Brain microvascular endothelial cell (primary cell): ENCODE data around the gene S100A3.
"Not testable (repeated sequence)": the region's sequence is repeated elsewhere in the genome, so short reads cannot be mapped to it uniquely, and the experiment has no call there.

Source experiments
- DNase-seq: peaks from one replicate; pipeline ENCODE4 v3.0.0-alpha.2; 2020
- H3K27ac ChIP-seq: fragments of 250-450 bp; sonication (Bioruptor Pico); 2 replicates; pipeline ENCODE4 v1.5.1; 2020; ENCODE audit warnings: mild to moderate bottlenecking, moderate library complexity
- H3K27me3 ChIP-seq: fragments of 250-450 bp; sonication (Bioruptor Pico); replicated peaks from 2 replicates; pipeline ENCODE4 v1.5.1; 2020; ENCODE audit warnings: mild to moderate bottlenecking
- H3K36me3 ChIP-seq: fragments of 250-450 bp; sonication (Bioruptor Pico); replicated peaks from 2 replicates; pipeline ENCODE4 v1.5.1; 2020; ENCODE audit warnings: mild to moderate bottlenecking
- H3K4me3 ChIP-seq: 2 replicates; pipeline ENCODE4 v1.5.1; 2011; ENCODE audit warnings: low read depth, mild to moderate bottlenecking, control low read depth, low read length, moderate library complexity
- in situ Hi-C: cut with HindIII; loops from 2 replicates; pipeline ENCODE4 v1.10.0; 2017; ENCODE audit warnings: low sequenced_read_pairs, low pct_ligation_motif_present
- TF ChIP-seq, protein P1 (sequence below): IDR thresholded peaks from 2 replicates; pipeline ENCODE4 v1.5.1; 2011; ENCODE audit warnings: low read depth, mild to moderate bottlenecking, moderate library complexity, low read length, control low read depth, inconsistent platforms; ENCODE audit errors: missing control alignments

S100A3 gene

DNA sequence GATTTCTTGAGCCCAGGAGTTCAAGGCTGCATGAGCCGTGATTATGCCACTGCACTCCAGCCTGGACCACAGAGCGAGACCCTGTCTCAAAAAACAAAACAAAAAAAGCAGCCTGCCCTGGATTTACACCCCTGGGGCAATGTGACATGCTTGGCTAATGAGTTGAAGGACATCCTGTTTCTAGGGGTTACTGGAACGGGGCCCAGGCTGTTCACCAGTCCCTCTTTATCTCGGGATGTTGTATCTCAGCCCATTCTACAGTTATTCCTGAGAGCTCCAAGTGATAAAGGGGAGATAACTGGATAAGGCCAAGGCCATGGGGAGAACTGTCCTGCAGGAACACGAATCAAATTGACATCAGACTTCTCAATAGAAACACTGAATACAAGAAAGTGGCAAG, 38.3 kb upstream of the S100A3 start:
- Histone ChIP-seq H3K4me3 (no peak overlapping the region), H3K27me3 (no peaks in the 10 kb centered on the region), H3K27ac (no peak overlapping the region), H3K36me3 (no peaks in the 10 kb centered on the region)
- TF ChIP-seq, protein P1, sequence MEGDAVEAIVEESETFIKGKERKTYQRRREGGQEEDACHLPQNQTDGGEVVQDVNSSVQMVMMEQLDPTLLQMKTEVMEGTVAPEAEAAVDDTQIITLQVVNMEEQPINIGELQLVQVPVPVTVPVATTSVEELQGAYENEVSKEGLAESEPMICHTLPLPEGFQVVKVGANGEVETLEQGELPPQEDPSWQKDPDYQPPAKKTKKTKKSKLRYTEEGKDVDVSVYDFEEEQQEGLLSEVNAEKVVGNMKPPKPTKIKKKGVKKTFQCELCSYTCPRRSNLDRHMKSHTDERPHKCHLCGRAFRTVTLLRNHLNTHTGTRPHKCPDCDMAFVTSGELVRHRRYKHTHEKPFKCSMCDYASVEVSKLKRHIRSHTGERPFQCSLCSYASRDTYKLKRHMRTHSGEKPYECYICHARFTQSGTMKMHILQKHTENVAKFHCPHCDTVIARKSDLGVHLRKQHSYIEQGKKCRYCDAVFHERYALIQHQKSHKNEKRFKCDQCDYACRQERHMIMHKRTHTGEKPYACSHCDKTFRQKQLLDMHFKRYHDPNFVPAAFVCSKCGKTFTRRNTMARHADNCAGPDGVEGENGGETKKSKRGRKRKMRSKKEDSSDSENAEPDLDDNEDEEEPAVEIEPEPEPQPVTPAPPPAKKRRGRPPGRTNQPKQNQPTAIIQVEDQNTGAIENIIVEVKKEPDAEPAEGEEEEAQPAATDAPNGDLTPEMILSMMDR, result no peak
- DNase-seq, result no peak
- in situ Hi-C loops, result no loop called here

DNA sequence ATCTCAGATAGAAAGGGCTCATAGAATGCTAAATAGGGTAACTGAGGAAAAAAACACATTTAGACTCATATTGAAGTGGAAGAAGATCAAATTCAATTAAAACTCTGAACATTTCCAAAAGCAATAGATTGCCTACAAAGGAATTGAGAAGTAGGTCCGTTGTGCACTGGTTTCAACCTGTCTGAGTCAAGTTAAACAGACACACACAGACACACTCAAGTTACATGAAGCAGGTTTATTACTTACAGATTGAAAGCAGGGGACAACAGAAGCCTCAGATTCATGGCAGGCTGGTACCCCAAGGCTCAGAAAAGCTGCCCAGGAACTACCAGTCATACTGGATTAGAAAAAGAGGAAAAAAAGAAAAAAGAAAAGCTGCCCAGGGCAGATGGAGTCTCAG, 37.3 kb upstream of the S100A3 start:
- Histone ChIP-seq H3K27ac (no peak overlapping the region), H3K36me3 (no peaks in the 10 kb centered on the region), H3K27me3 (no peaks in the 10 kb centered on the region), H3K4me3 (no peak overlapping the region)
- in situ Hi-C loops, result no loop called here
- TF ChIP-seq, protein P1, result no peak
- no peak for DNase-seq

DNA sequence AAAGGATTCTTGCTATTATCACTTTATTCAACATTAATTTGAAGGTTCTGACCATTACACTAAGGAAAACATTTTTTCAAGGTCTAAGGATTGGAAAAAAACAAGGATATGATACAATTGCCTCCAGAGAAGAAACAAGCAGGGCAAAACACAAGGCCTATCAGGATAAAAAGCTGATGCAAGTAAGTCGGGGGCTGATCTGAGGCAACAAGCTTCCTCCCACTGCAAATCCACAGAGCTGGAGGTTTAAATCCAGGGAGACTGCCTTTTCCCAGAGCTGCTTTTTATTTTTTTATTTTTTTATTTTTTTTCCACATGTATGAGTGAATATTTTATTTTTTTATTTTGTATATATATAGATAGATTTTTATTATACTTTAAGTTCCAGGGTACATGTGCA, 35.9 kb upstream of the S100A3 start:
- DNase-seq, result no peak
- TF ChIP-seq, protein P1, result no peak
- Histone ChIP-seq H3K27ac (no peak overlapping the region), H3K36me3 (no peaks in the 10 kb centered on the region), H3K4me3 (no peak overlapping the region), H3K27me3 (no peaks in the 10 kb centered on the region)
- in situ Hi-C loops, result no loop called here

DNA sequence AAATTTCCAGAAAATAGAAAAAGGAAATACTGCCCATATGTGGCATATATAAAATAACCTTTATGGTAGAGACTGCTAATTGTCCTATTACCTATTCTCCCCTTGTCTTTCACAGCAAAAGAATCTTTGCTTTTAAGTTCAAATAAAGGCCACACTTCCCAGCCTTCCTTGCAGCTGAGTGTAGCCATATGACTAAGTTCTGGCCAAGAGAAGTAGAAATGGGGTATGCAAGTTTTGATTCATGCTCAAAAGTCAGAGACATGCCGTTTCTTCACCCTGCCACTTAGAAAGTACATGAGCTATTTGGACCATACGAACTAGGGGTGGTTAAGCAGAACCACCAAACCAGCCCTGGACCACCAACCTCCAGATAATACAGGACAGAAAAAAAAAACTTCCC, 34.9 kb upstream of the S100A3 start:
- no peak for DNase-seq
- no peak overlapping the region for H3K27ac ChIP-seq
- H3K27me3 ChIP-seq, result no peaks in the 10 kb centered on the region
- no peaks in the 10 kb centered on the region for H3K36me3 ChIP-seq
- in situ Hi-C loops, result no loop called here
- TF ChIP-seq, protein P1, result no peak
- no peak overlapping the region for H3K4me3 ChIP-seq

DNA sequence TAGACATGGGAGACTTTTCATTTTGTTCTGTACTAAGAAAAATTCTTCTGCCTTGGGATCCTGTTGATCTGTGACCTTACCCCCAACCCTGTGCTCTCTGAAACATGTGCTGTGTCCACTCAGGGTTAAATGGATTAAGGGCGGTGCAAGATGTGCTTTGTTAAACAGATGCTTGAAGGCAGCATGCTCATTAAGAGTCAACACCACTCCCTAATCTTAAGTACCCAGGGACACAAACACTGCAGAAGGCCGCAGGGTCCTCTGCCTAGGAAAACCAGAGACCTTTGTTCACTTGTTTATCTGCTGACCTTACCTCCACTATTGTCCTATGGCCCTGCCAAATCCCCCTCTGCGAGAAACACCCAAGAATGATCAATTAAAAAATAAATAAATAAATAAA, 34.5 kb upstream of the S100A3 start:
- H3K4me3 ChIP-seq, in situ Hi-C loops, H3K27me3 ChIP-seq, H3K36me3 ChIP-seq, DNase-seq, H3K27ac ChIP-seq: not testable (repeated sequence)

DNA sequence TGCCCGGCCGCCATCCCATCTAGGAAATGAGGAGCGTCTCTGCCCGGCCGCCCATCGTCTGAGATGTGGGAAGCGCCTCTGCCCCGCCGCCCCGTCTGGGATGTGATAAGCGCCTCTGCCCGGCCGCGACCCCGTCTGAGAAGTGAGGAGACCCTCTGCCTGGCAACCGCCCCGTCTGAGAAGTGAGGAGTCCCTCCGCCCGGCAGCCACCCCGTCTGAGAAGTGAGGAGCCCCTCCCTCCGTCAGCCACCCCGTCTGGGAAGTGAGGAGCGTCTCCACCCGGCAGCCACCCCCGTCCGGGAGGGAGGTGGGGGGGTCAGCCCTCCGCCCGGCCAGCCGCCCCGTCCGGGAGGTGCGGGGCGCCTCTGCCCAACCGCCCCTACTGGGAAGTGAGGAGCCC, 33.8 kb upstream of the S100A3 start:
- in situ Hi-C loops, result not testable (repeated sequence)

DNA sequence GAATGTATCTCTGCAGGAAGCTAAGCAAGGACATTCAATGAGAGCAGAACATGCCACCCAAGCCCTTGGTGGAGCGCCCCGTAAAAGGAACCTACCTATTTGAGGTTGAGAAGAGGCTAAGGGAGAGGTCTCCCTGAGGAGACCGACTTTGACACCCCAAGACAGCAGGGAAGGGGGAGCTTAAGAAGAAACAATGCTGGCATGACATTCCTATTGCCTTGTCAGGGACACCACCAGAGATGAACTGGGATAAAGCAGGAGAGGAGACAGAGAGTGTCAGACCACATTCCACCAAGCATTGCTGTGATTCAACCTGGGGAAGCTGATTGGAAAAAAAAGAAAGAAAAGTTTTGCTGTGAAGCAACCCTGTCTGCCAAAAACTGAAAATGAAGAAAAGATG, 29.9 kb upstream of the S100A3 start:
- Histone ChIP-seq H3K36me3 (no peaks in the 10 kb centered on the region), H3K27me3 (no peaks in the 10 kb centered on the region), H3K4me3 (no peak overlapping the region), H3K27ac (no peak overlapping the region)
- TF ChIP-seq, protein P1, result no peak
- DNase-seq, result no peak
- in situ Hi-C loops, result no loop called here

More for the DNA sequence above, 33.8 kb upstream of the S100A3 start:
- H3K4me3 ChIP-seq, H3K27ac ChIP-seq, DNase-seq, H3K27me3 ChIP-seq, H3K36me3 ChIP-seq: not testable (repeated sequence)
